ENCODE measurements around the gene FKRP. TPM values are rescaled to one million over a fixed set of nuclear protein-coding genes. Genes with fewer than 3 reads are reported as not detected.

FKRP gene
- total and polyA plus RNA-seq, 2 of the 13 experiments (the other 11 are each of a cell fraction or from before 2014, with no cell fraction given), result 7.3 to 9.8 TPM

DNA sequence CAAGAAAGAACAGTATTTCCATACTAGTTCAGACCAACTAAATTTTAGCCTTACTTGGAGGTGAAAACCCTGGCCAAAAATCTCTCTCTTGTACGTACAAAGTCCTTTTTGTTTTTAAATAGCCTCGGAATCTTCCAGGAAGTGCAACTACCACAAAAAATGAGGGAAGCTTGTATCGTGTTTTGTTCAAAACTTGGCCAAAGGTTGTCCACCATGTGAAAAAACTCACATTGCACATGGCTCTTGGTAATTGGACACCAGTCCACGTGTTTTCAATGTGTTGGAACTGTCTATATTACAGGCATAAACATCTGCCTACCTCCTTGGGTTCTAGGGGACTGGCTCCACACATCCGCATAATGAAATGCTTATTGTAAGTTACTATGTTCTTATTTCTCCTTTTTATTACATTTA lies 15.6 kb downstream of the FKRP start (continued):
- TF ChIP-seq GATAD2A (CRISPR knock-in tag; IDR thresholded peaks at IDR 0.05) (0 out of 2 replicates have a peak, but pooled peaks have one; percentile 18), MBNL3 (CRISPR knock-in tag; conservative IDR thresholded peaks at IDR 0.05) (no peak), MIER2 (CRISPR knock-in tag; IDR thresholded peaks at IDR 0.05) (no peak), ZFP1 (CRISPR knock-in tag; IDR thresholded peaks at IDR 0.05) (no peak), ZNF563 (CRISPR knock-in tag; IDR thresholded peaks at IDR 0.05) (0 out of 2 replicates have a peak, but pooled peaks have one; percentile 29), MYC (CRISPR knock-in tag; IDR thresholded peaks at IDR 0.05; ENCODE audit: borderline replicate concordance) (no peak), ZFP36 (IDR thresholded peaks at IDR 0.05; ENCODE audit: borderline replicate concordance, low read depth, low read length, partially characterized antibody) (no peak), ZNF33B (CRISPR knock-in tag; IDR thresholded peaks at IDR 0.05) (no peak), ZNF746 (CRISPR knock-in tag; IDR thresholded peaks at IDR 0.05) (no peak), ZNF737 (CRISPR knock-in tag; IDR thresholded peaks at IDR 0.05; ENCODE audit: borderline replicate concordance) (no peak), ZNF547 (CRISPR knock-in tag; IDR thresholded peaks at IDR 0.05) (peak; percentile 67; the same call in 1 of the 2 replicates)
- TF ChIP-seq, protein P1, sequence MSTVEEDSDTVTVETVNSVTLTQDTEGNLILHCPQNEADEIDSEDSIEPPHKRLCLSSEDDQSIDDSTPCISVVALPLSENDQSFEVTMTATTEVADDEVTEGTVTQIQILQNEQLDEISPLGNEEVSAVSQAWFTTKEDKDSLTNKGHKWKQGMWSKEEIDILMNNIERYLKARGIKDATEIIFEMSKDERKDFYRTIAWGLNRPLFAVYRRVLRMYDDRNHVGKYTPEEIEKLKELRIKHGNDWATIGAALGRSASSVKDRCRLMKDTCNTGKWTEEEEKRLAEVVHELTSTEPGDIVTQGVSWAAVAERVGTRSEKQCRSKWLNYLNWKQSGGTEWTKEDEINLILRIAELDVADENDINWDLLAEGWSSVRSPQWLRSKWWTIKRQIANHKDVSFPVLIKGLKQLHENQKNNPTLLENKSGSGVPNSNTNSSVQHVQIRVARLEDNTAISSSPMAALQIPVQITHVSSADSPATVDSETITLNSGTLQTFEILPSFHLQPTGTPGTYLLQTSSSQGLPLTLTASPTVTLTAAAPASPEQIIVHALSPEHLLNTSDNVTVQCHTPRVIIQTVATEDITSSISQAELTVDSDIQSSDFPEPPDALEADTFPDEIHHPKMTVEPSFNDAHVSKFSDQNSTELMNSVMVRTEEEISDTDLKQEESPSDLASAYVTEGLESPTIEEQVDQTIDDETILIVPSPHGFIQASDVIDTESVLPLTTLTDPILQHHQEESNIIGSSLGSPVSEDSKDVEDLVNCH (CRISPR knock-in tag; IDR thresholded peaks at IDR 0.05), result no peak
- TF ChIP-seq, protein P2, sequence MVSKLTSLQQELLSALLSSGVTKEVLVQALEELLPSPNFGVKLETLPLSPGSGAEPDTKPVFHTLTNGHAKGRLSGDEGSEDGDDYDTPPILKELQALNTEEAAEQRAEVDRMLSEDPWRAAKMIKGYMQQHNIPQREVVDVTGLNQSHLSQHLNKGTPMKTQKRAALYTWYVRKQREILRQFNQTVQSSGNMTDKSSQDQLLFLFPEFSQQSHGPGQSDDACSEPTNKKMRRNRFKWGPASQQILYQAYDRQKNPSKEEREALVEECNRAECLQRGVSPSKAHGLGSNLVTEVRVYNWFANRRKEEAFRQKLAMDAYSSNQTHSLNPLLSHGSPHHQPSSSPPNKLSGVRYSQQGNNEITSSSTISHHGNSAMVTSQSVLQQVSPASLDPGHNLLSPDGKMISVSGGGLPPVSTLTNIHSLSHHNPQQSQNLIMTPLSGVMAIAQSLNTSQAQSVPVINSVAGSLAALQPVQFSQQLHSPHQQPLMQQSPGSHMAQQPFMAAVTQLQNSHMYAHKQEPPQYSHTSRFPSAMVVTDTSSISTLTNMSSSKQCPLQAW (CRISPR knock-in tag; IDR thresholded peaks at IDR 0.05), result no peak
- TF ChIP-seq, protein P3, sequence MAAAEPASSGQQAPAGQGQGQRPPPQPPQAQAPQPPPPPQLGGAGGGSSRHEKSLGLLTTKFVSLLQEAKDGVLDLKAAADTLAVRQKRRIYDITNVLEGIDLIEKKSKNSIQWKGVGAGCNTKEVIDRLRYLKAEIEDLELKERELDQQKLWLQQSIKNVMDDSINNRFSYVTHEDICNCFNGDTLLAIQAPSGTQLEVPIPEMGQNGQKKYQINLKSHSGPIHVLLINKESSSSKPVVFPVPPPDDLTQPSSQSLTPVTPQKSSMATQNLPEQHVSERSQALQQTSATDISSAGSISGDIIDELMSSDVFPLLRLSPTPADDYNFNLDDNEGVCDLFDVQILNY (CRISPR knock-in tag; conservative IDR thresholded peaks at IDR 0.05), result no peak
- TF ChIP-seq, protein P4, sequence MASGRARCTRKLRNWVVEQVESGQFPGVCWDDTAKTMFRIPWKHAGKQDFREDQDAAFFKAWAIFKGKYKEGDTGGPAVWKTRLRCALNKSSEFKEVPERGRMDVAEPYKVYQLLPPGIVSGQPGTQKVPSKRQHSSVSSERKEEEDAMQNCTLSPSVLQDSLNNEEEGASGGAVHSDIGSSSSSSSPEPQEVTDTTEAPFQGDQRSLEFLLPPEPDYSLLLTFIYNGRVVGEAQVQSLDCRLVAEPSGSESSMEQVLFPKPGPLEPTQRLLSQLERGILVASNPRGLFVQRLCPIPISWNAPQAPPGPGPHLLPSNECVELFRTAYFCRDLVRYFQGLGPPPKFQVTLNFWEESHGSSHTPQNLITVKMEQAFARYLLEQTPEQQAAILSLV (CRISPR knock-in tag; IDR thresholded peaks at IDR 0.05; ENCODE audit: borderline replicate concordance), result no peak
- TF ChIP-seq, protein P5, sequence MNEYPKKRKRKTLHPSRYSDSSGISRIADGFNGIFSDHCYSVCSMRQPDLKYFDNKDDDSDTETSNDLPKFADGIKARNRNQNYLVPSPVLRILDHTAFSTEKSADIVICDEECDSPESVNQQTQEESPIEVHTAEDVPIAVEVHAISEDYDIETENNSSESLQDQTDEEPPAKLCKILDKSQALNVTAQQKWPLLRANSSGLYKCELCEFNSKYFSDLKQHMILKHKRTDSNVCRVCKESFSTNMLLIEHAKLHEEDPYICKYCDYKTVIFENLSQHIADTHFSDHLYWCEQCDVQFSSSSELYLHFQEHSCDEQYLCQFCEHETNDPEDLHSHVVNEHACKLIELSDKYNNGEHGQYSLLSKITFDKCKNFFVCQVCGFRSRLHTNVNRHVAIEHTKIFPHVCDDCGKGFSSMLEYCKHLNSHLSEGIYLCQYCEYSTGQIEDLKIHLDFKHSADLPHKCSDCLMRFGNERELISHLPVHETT (CRISPR knock-in tag; conservative IDR thresholded peaks at IDR 0.05), result no peak
- TF ChIP-seq, protein P6, sequence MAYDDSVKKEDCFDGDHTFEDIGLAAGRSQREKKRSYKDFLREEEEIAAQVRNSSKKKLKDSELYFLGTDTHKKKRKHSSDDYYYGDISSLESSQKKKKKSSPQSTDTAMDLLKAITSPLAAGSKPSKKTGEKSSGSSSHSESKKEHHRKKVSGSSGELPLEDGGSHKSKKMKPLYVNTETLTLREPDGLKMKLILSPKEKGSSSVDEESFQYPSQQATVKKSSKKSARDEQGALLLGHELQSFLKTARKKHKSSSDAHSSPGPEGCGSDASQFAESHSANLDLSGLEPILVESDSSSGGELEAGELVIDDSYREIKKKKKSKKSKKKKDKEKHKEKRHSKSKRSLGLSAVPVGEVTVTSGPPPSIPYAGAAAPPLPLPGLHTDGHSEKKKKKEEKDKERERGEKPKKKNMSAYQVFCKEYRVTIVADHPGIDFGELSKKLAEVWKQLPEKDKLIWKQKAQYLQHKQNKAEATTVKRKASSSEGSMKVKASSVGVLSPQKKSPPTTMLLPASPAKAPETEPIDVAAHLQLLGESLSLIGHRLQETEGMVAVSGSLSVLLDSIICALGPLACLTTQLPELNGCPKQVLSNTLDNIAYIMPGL (CRISPR knock-in tag; IDR thresholded peaks at IDR 0.05; ENCODE audit: borderline replicate concordance in 1 of 2, low read depth in 1 of 2), result peak in 1 of 2 experiments; percentile 41; a peak in 1 of 4 replicates
- TF ChIP-seq, protein P7, sequence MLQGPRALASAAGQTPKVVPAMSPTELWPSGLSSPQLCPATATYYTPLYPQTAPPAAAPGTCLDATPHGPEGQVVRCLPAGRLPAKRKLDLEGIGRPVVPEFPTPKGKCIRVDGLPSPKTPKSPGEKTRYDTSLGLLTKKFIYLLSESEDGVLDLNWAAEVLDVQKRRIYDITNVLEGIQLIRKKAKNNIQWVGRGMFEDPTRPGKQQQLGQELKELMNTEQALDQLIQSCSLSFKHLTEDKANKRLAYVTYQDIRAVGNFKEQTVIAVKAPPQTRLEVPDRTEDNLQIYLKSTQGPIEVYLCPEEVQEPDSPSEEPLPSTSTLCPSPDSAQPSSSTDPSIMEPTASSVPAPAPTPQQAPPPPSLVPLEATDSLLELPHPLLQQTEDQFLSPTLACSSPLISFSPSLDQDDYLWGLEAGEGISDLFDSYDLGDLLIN (CRISPR knock-in tag; IDR thresholded peaks at IDR 0.05; ENCODE audit: borderline replicate concordance), result no peak
